GM12873 (cell line): Measurements from ENCODE around the gene HYAL3.

ENCODE experiments used
- TF ChIP-seq, protein P1 (sequence below): IDR thresholded peaks from 2 replicates; pipeline ENCODE4 v1.5.1; 2012; ENCODE audit warnings: low read depth, mild to moderate bottlenecking, moderate library complexity, low read length, control low read depth; ENCODE audit not compliant: insufficient read depth; ENCODE audit errors: missing control alignments

The HYAL3 gene

DNA sequence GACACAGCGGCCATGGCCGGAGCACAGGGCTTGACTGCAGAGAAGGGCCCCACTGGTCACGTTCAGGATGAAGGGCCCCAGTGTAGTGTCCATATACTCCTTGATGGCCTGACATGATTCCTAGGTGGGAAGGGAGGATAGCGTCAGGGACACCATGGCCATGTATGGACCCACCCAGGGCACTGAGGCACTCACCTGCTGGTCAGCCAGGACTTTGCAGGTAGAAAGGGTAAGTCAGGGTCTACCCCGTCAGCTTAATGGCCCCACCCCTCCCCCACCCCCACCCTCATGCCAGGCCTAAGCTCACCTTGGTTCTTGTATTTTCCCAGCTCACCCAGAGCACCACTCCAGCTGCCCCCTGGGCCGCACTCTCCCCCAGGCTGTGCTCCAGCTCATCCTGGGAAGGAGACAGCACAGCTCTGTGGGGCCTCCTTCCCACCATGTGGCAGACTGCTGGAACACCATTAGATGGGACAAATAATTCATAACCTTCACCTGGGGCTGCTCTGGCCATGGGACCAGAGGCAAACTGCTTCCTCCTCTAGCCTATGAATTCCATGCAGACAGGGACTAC lies 1.6 kb upstream of the HYAL3 start:
- TF ChIP-seq, protein P1, sequence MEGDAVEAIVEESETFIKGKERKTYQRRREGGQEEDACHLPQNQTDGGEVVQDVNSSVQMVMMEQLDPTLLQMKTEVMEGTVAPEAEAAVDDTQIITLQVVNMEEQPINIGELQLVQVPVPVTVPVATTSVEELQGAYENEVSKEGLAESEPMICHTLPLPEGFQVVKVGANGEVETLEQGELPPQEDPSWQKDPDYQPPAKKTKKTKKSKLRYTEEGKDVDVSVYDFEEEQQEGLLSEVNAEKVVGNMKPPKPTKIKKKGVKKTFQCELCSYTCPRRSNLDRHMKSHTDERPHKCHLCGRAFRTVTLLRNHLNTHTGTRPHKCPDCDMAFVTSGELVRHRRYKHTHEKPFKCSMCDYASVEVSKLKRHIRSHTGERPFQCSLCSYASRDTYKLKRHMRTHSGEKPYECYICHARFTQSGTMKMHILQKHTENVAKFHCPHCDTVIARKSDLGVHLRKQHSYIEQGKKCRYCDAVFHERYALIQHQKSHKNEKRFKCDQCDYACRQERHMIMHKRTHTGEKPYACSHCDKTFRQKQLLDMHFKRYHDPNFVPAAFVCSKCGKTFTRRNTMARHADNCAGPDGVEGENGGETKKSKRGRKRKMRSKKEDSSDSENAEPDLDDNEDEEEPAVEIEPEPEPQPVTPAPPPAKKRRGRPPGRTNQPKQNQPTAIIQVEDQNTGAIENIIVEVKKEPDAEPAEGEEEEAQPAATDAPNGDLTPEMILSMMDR = no peak

DNA sequence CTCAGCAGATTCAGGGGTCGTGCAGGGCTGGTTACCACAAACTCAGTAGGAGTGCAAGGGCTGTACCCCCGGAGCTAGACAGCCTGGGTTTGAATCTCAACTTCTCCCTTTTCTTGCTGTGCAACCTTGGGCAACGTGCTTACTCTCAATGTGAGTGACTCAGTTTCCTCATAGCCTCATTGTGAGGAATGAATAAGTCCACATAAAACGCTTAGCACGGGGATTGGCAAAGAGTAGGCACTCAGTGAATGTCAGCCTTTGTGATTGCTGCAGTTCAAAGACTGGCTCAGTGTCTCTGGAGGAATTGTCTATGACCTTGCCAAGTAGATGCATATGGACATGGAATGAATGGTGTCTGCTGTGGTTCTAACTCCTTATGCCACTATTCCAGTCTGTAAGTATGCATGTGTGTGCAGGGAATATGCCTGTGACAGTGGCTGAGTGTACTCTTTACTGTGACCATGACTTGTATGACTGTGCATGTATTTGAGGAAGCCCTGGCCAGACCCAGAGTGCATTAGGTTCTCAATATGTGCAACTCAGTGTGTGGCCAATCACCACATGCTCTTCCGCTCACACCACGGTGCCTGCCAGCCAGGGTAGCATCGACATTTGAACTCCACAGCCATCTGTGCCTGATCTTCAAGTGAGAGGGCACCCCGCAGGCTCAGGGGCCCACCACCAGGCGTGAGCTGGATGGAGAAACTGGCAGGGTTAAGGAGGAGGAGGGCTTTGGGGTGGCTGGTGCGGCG lies 900 bp upstream of the HYAL3 start:
- TF ChIP-seq, protein P1 = no peak

DNA sequence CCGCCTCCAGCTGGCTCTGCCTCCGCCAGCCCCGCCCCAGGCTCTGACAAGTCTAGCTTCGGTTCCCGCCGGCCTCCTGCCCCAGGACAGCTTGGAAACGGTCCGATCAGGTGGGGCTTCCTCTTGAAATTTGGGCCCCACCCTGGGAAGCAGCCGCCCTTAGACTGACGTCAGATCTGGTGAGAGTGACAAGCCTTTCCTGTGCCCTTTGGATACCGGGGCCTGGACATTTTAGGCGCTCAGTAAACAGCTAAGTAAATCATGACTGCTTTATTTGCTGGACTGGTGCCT lies 378 bp upstream of the HYAL3 start:
- TF ChIP-seq, protein P1 = no peak

DNA sequence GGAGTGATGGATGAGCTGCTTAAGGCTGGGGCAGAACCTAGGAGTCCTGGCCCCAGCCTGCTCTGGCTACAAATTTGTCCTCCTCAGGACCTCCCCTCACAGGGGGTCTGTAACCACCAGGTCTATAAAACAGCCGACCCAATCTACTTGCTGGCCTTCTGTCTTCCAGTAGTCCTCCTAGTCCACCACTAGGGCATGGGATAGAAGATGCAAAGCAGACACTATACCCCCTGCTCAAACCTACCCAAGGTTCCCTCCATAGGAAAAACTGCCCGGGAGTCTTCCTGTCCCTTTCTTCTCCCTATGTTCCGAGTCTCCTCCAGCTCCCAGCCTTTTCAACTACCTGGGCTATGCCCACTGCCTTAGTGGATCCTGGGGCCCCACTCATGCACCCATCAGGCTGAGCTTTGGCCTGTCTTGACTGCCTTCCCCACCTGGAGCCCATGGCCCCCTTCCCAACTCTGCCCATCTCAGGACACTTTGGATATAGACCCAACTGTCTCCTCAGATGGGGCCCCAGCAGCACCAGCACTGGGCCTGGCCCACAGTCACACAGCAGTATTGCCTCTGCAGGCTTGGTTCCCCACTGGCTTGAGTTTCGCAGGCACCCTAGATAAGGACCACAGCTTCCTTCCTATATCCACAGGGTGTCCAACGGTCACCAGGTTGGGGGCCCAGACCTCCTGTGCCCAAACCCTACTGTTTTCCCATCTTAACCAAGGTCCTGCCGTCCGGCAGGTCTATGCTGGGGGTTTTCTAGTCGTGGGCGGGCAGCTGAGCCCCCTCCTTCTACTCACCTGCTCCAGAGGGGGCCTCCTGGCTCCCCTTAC lies 1.1 kb downstream of the HYAL3 start:
- TF ChIP-seq, protein P1 = no peak

DNA sequence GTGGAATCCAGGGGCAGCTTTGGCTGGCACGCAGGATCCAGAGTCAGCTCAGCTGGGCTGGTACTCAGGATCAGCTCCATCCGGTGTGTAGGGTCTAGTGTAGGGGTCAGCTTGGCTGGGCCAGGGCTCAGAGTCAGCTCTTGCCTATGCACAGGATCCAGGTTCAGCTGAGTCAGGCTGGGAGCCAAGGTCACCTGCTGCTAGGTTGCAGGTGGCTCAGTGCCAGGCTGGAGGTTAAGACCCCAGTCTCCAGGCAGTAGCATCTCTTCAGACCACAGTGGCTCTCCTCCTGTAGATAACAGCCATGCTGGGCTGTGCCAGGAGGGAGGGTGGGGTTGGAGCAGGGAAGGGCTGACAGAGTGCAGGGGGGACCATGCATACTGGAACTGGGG lies 1.8 kb downstream of the HYAL3 start:
- TF ChIP-seq, protein P1 = no peak

DNA sequence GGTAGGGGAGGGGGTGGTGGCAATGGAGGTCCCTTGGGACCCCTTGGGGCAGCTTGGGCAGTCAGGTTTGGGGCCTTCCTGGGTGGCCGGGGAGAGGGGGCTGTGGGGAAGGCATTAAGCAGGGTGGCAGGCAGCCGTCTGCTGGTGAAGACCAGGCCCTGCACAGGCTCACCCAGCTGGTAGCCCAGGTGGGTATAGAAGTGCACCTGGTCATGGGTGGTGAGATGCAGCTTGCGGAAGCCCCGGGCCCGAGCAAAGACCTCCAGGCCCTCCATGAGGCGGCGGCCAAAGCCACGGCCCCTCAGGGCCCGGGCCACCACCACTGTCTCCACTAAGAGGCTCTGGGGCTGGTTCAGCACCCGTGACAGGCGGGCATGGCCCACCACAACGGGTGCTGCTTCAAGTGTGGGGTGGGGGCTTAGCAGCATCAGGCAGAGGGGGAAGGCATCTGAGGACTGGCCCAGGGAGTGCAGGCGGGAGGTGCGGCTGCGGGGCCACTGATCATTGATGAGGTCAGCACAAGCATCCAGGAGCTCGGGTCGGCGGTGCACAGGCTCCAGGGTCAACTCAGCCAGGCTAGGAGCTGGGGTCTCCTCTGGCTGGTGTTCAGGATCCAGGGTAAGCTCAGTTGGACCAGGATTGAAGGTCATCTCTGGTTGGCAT lies 2.4 kb downstream of the HYAL3 start:
- TF ChIP-seq, protein P1 = no peak
